ENCODE data around the gene BGLAP.

The BGLAP gene

DNA sequence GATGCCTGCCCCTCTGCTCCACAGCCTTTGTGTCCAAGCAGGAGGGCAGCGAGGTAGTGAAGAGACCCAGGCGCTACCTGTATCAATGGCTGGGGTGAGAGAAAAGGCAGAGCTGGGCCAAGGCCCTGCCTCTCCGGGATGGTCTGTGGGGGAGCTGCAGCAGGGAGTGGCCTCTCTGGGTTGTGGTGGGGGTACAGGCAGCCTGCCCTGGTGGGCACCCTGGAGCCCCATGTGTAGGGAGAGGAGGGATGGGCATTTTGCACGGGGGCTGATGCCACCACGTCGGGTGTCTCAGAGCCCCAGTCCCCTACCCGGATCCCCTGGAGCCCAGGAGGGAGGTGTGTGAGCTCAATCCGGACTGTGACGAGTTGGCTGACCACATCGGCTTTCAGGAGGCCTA lies 754 bp downstream of the BGLAP start:
- H3K4me3 ChIP-seq (ENCODE audit: low read depth in 1 of 2, low read length in 2 of 2) = no peak overlapping the region
- DNase-seq = no peak
- no peak overlapping the region for H2AFZ ChIP-seq (ENCODE audit: low read depth, low read length)
- TF ChIP-seq EZH2 (IDR thresholded peaks at IDR 0.05; ENCODE audit: borderline replicate concordance, low read depth, low read length, severe bottlenecking) = no peak
- TF ChIP-seq, protein P1, sequence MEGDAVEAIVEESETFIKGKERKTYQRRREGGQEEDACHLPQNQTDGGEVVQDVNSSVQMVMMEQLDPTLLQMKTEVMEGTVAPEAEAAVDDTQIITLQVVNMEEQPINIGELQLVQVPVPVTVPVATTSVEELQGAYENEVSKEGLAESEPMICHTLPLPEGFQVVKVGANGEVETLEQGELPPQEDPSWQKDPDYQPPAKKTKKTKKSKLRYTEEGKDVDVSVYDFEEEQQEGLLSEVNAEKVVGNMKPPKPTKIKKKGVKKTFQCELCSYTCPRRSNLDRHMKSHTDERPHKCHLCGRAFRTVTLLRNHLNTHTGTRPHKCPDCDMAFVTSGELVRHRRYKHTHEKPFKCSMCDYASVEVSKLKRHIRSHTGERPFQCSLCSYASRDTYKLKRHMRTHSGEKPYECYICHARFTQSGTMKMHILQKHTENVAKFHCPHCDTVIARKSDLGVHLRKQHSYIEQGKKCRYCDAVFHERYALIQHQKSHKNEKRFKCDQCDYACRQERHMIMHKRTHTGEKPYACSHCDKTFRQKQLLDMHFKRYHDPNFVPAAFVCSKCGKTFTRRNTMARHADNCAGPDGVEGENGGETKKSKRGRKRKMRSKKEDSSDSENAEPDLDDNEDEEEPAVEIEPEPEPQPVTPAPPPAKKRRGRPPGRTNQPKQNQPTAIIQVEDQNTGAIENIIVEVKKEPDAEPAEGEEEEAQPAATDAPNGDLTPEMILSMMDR (IDR thresholded peaks at IDR 0.05; ENCODE audit: borderline replicate concordance, extremely low read depth, low read length, poor library complexity, severe bottlenecking) = no peak
- no peaks in the 10 kb centered on the region for H3K27me3 ChIP-seq (ENCODE audit: insufficient read depth, low read length, poor library complexity)
- H3K4me1 ChIP-seq (ENCODE audit: insufficient read depth, low read length) = no peaks in the 10 kb centered on the region
- no peaks in the 10 kb centered on the region for H3K9me3 ChIP-seq (ENCODE audit: insufficient read depth, low read length, severe bottlenecking)
- 0 out of 2 replicates have a peak, but pooled peaks cover 7% of the 10 kb centered on the region for H4K20me1 ChIP-seq (ENCODE audit: insufficient read depth, low read length)
- no peak overlapping the region for H3K4me2 ChIP-seq (ENCODE audit: insufficient read depth, low read length)
- peaks cover 27% of the 10 kb centered on the region; the same call in 1 of the 2 replicates for H3K36me3 ChIP-seq (ENCODE audit: insufficient read depth, low read length)
- no peak overlapping the region for H3K9ac ChIP-seq (ENCODE audit: low read depth, low read length)
- H3K27ac ChIP-seq (ENCODE audit: low read length) = no peak overlapping the region
- no peak for ATAC-seq (ENCODE audit: insufficient read depth, low read depth)
- H3K79me2 ChIP-seq (ENCODE audit: insufficient read depth, low read length) = no peaks in the 10 kb centered on the region

DNA sequence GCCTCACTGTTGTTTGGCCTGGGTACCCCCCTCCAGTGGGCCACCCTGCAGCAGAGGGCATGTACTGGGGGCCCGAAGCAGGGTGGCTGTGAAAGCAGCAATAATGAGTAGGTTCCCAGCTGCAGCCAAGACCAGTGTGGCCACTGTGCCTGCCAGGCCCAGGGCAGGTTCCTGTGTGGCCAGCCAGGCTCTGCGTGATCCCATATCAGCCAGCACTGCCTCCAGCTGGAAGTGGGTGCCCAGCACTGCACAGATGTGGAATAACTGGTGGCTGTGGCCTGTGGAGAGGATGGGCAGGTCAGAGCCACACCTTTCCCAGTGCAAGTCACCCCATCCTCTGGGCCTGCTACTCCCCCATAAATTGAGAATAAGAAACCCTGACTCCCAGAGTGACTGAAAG lies 2.1 kb downstream of the BGLAP start:
- Histone ChIP-seq H3K4me2 (ENCODE audit: insufficient read depth, low read length) (no peak overlapping the region), H3K79me2 (ENCODE audit: insufficient read depth, low read length) (no peaks in the 10 kb centered on the region), H3K4me1 (ENCODE audit: insufficient read depth, low read length) (no peaks in the 10 kb centered on the region), H4K20me1 (ENCODE audit: insufficient read depth, low read length) (peaks cover 7% of the 10 kb centered on the region; the same call in 1 of the 2 replicates), H3K27me3 (ENCODE audit: insufficient read depth, low read length, poor library complexity) (no peaks in the 10 kb centered on the region), H3K9ac (ENCODE audit: low read depth, low read length) (no peak overlapping the region), H3K4me3 (ENCODE audit: low read depth in 1 of 2, low read length in 2 of 2) (no peak overlapping the region), H3K36me3 (ENCODE audit: insufficient read depth, low read length) (peaks cover 17% of the 10 kb centered on the region; the same call in 1 of the 2 replicates), H2AFZ (ENCODE audit: low read depth, low read length) (no peak overlapping the region), H3K27ac (ENCODE audit: low read length) (no peak overlapping the region), H3K9me3 (ENCODE audit: insufficient read depth, low read length, severe bottlenecking) (no peaks in the 10 kb centered on the region)
- TF ChIP-seq EZH2 (IDR thresholded peaks at IDR 0.05; ENCODE audit: borderline replicate concordance, low read depth, low read length, severe bottlenecking) = no peak
- TF ChIP-seq, protein P1 (IDR thresholded peaks at IDR 0.05; ENCODE audit: borderline replicate concordance, extremely low read depth, low read length, poor library complexity, severe bottlenecking) = no peak
- no peak for ATAC-seq (ENCODE audit: insufficient read depth, low read depth)
- no peak for DNase-seq

DNA sequence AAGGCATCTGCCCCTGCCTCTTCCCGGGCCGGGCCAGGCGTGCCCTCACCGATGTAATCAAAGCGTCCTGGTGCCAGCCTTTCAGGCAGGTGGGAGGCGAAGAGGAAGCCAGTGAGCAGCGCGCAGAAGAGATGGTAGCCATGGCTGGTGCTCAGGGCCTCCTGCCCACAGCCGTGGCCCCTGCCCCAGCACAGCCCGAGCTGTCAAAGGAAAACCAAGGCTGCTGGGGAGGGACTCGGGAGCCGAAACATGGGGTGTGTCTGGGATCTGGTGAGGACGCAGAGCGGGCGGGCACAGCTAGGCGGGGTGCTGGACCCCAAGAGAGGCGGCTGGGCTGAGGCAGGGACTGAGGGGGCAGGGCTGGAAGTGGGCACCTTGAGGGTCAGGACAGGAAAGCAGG lies 2.7 kb downstream of the BGLAP start:
- Histone ChIP-seq H3K9ac (ENCODE audit: low read depth, low read length) (no peak overlapping the region), H3K4me2 (ENCODE audit: insufficient read depth, low read length) (no peak overlapping the region)
- DNase-seq = no peak

More for the DNA sequence above, 2.7 kb downstream of the BGLAP start:
- Histone ChIP-seq H3K79me2 (ENCODE audit: insufficient read depth, low read length) (no peaks in the 10 kb centered on the region), H3K4me1 (ENCODE audit: insufficient read depth, low read length) (no peaks in the 10 kb centered on the region), H3K27me3 (ENCODE audit: insufficient read depth, low read length, poor library complexity) (no peaks in the 10 kb centered on the region), H3K4me3 (ENCODE audit: low read depth in 1 of 2, low read length in 2 of 2) (no peak overlapping the region), H3K9me3 (ENCODE audit: insufficient read depth, low read length, severe bottlenecking) (no peaks in the 10 kb centered on the region), H3K27ac (ENCODE audit: low read length) (no peak overlapping the region), H4K20me1 (ENCODE audit: insufficient read depth, low read length) (peaks cover 11% of the 10 kb centered on the region; the same call in 1 of the 2 replicates), H2AFZ (ENCODE audit: low read depth, low read length) (no peak overlapping the region), H3K36me3 (ENCODE audit: insufficient read depth, low read length) (peaks cover 17% of the 10 kb centered on the region)
- TF ChIP-seq, protein P1 (IDR thresholded peaks at IDR 0.05; ENCODE audit: borderline replicate concordance, extremely low read depth, low read length, poor library complexity, severe bottlenecking) = no peak
- no peak for TF ChIP-seq EZH2 (IDR thresholded peaks at IDR 0.05; ENCODE audit: borderline replicate concordance, low read depth, low read length, severe bottlenecking)
- no peak for ATAC-seq (ENCODE audit: insufficient read depth, low read depth)

Measured in DND-41 (cell line).